Choroid plexus epithelial cell (primary cell): ENCODE data around the gene IL17B.
A peak's percentile ranks its signal among the peaks of the same experiment; 100 is the strongest.

Experiments used
- DNase-seq: peaks from one replicate; pipeline ENCODE4 v3.0.0-alpha.2; 2010; ENCODE audit warnings: low read depth
- H3K4me3 ChIP-seq: 2 replicates; pipeline ENCODE4 v1.5.1; 2011; ENCODE audit warnings: low read depth, mild to moderate bottlenecking, control low read depth, low read length, moderate library complexity
- CTCF ChIP-seq: conservative IDR thresholded peaks from 2 replicates; pipeline ENCODE4 v1.5.1; 2011; ENCODE audit warnings: low read depth, mild to moderate bottlenecking, control low read depth, inconsistent platforms, low read length, moderate library complexity

Gene IL17B

GRCh38 chr5:149409268-149409948 lies 30.3 kb upstream of the IL17B start:
- no peak for DNase-seq
- peak overlapping the region; percentile 67 for H3K4me3 ChIP-seq
- no peak for TF ChIP-seq CTCF

GRCh38 chr5:149408252-149409099 lies 29.4 kb upstream of the IL17B start:
- DNase-seq, result no peak
- TF ChIP-seq CTCF, result no peak
- peak overlapping the region; percentile 67 for H3K4me3 ChIP-seq

- peak overlapping the region; percentile 67 for H3K4me3 ChIP-seq
- TF ChIP-seq CTCF, result no peak
- DNase-seq, result peak; percentile 50
These were observed 28.5 kb upstream of the IL17B start for GRCh38 chr5:149407323-149408251.

- TF ChIP-seq CTCF, result no peak
- H3K4me3 ChIP-seq, result peak overlapping the region; percentile 67
- no peak for DNase-seq
These were observed 27.9 kb upstream of the IL17B start for GRCh38 chr5:149406979-149407306.

GRCh38 chr5:149406203-149406978 lies 27.3 kb upstream of the IL17B start:
- DNase-seq, result peak; percentile 85
- H3K4me3 ChIP-seq, result peak overlapping the region; percentile 67
- TF ChIP-seq CTCF, result no peak

GRCh38 chr5:149405550-149406202 lies 26.6 kb upstream of the IL17B start:
- no peak for DNase-seq
- no peak overlapping the region for H3K4me3 ChIP-seq
- no peak for TF ChIP-seq CTCF
